Hypothalamus (tissue), 51 donors: Measurements from ENCODE around the gene SOCS7.

Source experiments
- DNase-seq, 51 donors: peaks; one replicate each; lab custom pipeline; 2025; lab: John Stamatoyannopoulos, UW

Gene SOCS7

DNA sequence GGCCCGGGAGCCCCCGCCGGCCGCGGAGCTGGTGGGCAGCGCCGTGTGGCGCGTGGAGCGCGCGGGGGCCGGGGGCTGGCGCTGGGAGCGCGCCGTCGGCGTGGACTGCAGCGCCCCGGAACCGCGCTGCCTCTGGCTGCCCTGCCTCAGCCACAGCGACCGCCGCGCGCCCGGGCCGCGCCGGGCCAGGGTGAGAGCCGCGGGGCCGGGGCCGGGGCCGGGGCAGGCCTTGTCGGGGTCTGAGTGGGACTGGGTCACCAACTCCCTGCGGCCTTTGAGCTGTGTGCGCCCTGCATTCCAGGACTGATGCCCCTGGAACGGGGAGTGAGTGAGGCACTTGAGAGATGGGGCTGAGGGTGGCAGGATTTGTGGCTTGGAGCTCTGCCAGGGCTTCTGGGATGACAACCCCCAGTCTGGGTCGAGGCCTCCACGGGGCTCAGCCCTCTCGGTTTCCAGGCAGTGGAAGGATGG is 102.3 kb downstream of the SOCS7 start:
- peak in 8 of 51 donors; percentile 38 to 63 (median 55) for DNase-seq

DNA sequence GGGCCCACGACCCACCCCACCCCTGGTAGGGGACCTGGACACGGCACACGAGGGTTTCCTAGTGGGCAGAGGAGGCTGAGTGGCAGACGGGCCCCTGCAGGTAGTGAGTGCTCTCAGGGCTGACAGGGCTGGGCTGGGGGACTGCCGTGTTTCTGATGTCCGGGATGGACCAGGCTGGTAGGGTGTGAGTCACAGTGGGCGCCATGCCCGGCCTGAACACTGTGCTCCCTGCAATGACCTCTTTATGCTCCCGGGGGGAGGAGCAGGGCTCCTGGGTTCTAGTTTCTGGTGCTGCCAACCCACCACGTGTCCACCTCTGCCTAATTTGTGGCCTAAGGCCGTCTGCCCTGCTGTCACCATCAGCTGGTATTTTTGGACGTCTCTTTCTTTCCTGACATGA is 102.9 kb downstream of the SOCS7 start:
- DNase-seq = peak in 49 of 51 donors; percentile 25 to 95 (median 84)
